Hematopoietic multipotent progenitor cell treated with erythropoietin and hydrocortisone succinate and interleukin-3 and kit ligand, for 6 days (in vitro differentiated cells): Measurements from ENCODE around the gene HYI.

Experiments
- DNase-seq: peaks from one replicate; pipeline ENCODE4 v3.0.0-alpha.2; 2015

Gene HYI

GRCh38 chr1:43444151-43444828, 9.4 kb downstream of the HYI start:
- no peak for DNase-seq

GRCh38 chr1:43443197-43443946, 10.4 kb downstream of the HYI start:
- no peak for DNase-seq

- DNase-seq: no peak
Observed at GRCh38 chr1:43442756-43443155, 11.0 kb downstream of the HYI start.

- no peak for DNase-seq
Observed at GRCh38 chr1:43441894-43442637, 11.7 kb downstream of the HYI start.

- DNase-seq: no peak
Observed at GRCh38 chr1:43441166-43441893, 12.4 kb downstream of the HYI start.

- DNase-seq: no peak
Observed at GRCh38 chr1:43440358-43440757, 13.4 kb downstream of the HYI start.

GRCh38 chr1:43439781-43440180, 13.9 kb downstream of the HYI start:
- no peak for DNase-seq

- no peak for DNase-seq
Observed at GRCh38 chr1:43438953-43439581, 14.7 kb downstream of the HYI start.

GRCh38 chr1:43438576-43438952, 15.2 kb downstream of the HYI start:
- no peak for DNase-seq

GRCh38 chr1:43438006-43438405, 15.7 kb downstream of the HYI start:
- no peak for DNase-seq

- DNase-seq: no peak
Observed at GRCh38 chr1:43437031-43437973, 16.4 kb downstream of the HYI start.

GRCh38 chr1:43436371-43436770, 17.4 kb downstream of the HYI start:
- DNase-seq: no peak

- no peak for DNase-seq
Observed at GRCh38 chr1:43435146-43436145, 18.3 kb downstream of the HYI start.

GRCh38 chr1:43434256-43434655, 19.5 kb downstream of the HYI start:
- no peak for DNase-seq

GRCh38 chr1:43432907-43433306, 20.8 kb downstream of the HYI start:
- no peak for DNase-seq

- DNase-seq: no peak
Observed at GRCh38 chr1:43432171-43432860, 21.4 kb downstream of the HYI start.

- no peak for DNase-seq
Observed at GRCh38 chr1:43431676-43432075, 22.1 kb downstream of the HYI start.

- DNase-seq: no peak
Observed at GRCh38 chr1:43430831-43431230, 22.9 kb downstream of the HYI start.

GRCh38 chr1:43427941-43428340, 25.8 kb downstream of the HYI start:
- no peak for DNase-seq

- DNase-seq: no peak
Observed at GRCh38 chr1:43427524-43427923, 26.2 kb downstream of the HYI start.
